WTC11 (cell line): ENCODE data around the gene TTC21A.

ENCODE experiments used
- ATF1 ChIP-seq: sonication (generic); formaldehyde crosslinking; IDR thresholded peaks from 2 replicates; pipeline ENCODE4 v1.8.1; 2023; ENCODE audit warnings: mild to moderate bottlenecking, moderate library complexity, missing genetic modification reagents
- CTCF ChIP-seq: fragments of 200-600 bp; IDR thresholded peaks from 2 replicates; pipeline ENCODE4 v1.8.0; 2022; ENCODE audit warnings: antibody characterized with exemption
- FOXP4 ChIP-seq: sonication (generic); formaldehyde crosslinking; IDR thresholded peaks from 2 replicates; pipeline ENCODE4 v1.8.0; 2022; ENCODE audit warnings: mild to moderate bottlenecking, missing genetic modification reagents
- GTF2I ChIP-seq: fragments of 250-450 bp; sonication (Bioruptor Pico); conservative IDR thresholded peaks from 2 replicates; pipeline ENCODE4 v1.4.0; 2021; ENCODE audit warnings: mild to moderate bottlenecking
- MYBL2 ChIP-seq: sonication (generic); formaldehyde crosslinking; IDR thresholded peaks from 2 replicates; pipeline ENCODE4 v1.8.1; 2023; ENCODE audit warnings: mild to moderate bottlenecking, moderate library complexity, missing genetic modification reagents
- NR2C2 ChIP-seq: sonication (generic); formaldehyde crosslinking; IDR thresholded peaks from 2 replicates; pipeline ENCODE4 v1.8.0; 2022; ENCODE audit warnings: mild to moderate bottlenecking, missing genetic modification reagents
- TEAD1 ChIP-seq: sonication (generic); formaldehyde crosslinking; IDR thresholded peaks from 2 replicates; pipeline ENCODE4 v1.8.0; 2022; ENCODE audit warnings: mild to moderate bottlenecking, missing genetic modification reagents

GRCh38 chr3:39100500-39100886 lies 7.0 kb upstream of the TTC21A start:
- TF ChIP-seq MYBL2 (CRISPR knock-in tag) = no peak
- no peak for TF ChIP-seq FOXP4
- no peak for TF ChIP-seq CTCF
- no peak for TF ChIP-seq GTF2I (CRISPR knock-in tag)
- no peak for TF ChIP-seq NR2C2
- no peak for TF ChIP-seq TEAD1
- TF ChIP-seq ATF1 (CRISPR knock-in tag) = no peak
